H9 (cell line): ENCODE results near the gene NTSR2. TPM values are rescaled to one million over a fixed set of nuclear protein-coding genes. Genes with fewer than 3 reads are reported as not detected.

Experiments
- DNase-seq: peaks from one replicate; pipeline ENCODE4 v3.0.0-alpha.2; 2017
- H2AFZ ChIP-seq: one replicate; pipeline ENCODE4 v1.6.1; 2013; ENCODE audit warnings: mild to moderate bottlenecking, low read length, control low read depth, moderate library complexity
- H2AK5ac ChIP-seq: 2 replicates; pipeline ENCODE4 v1.6.1; 2013; ENCODE audit warnings: low read length, control low read depth, mixed read lengths; ENCODE audit not compliant: insufficient read length
- H2BK120ac ChIP-seq: one replicate; pipeline ENCODE4 v1.6.1; 2013; ENCODE audit warnings: low read depth, mild to moderate bottlenecking, low read length, control low read depth, inconsistent platforms; ENCODE audit not compliant: poor library complexity, severe bottlenecking
- H2BK12ac ChIP-seq: 2 replicates; pipeline ENCODE4 v1.6.1; 2013; ENCODE audit warnings: low read length, control low read depth, mixed read lengths, low read depth; ENCODE audit not compliant: insufficient read length
- H2BK15ac ChIP-seq: 2 replicates; pipeline ENCODE4 v1.6.1; 2013; ENCODE audit warnings: low read depth, low read length, control low read depth
- H2BK20ac ChIP-seq: one replicate; pipeline ENCODE4 v1.6.1; 2013; ENCODE audit warnings: low read depth, mild to moderate bottlenecking, low read length, control low read depth, inconsistent platforms; ENCODE audit not compliant: poor library complexity, severe bottlenecking
- H2BK5ac ChIP-seq: 2 replicates; pipeline ENCODE4 v1.6.1; 2013; ENCODE audit warnings: low read length, control low read depth, mixed read lengths; ENCODE audit not compliant: insufficient read length
- H3K14ac ChIP-seq: 2 replicates; pipeline ENCODE4 v1.6.1; 2013; ENCODE audit warnings: low read length, control low read depth; ENCODE audit not compliant: insufficient read depth
- H3K18ac ChIP-seq: 2 replicates; pipeline ENCODE4 v1.6.1; 2013; ENCODE audit warnings: low read depth, mild to moderate bottlenecking, mixed read lengths, low read length, control low read depth; ENCODE audit not compliant: insufficient read length
- H3K23ac ChIP-seq: 2 replicates; pipeline ENCODE4 v1.6.1; 2013; ENCODE audit warnings: low read length, control low read depth, mixed read lengths, low read depth; ENCODE audit not compliant: insufficient read length
- H3K23me2 ChIP-seq: 2 replicates; pipeline ENCODE4 v1.6.1; 2013; ENCODE audit warnings: low read depth, mild to moderate bottlenecking, mixed read lengths, low read length, control low read depth; ENCODE audit not compliant: insufficient read length, poor library complexity, severe bottlenecking
- H3K27ac ChIP-seq: 2 replicates; pipeline ENCODE4 v1.5.1; 2013; ENCODE audit warnings: low read length, control low read depth, mixed read lengths, low read depth; ENCODE audit not compliant: insufficient read length
- H3K27me3 ChIP-seq: 2 replicates; pipeline ENCODE4 v1.6.1; 2013; ENCODE audit warnings: low read length, control low read depth, inconsistent platforms; ENCODE audit not compliant: insufficient read depth
- H3K4ac ChIP-seq: 2 replicates; pipeline ENCODE4 v1.6.1; 2013; ENCODE audit warnings: low read depth, mild to moderate bottlenecking, control low read depth, inconsistent platforms, low read length, moderate library complexity
- H3K4me1 ChIP-seq: 2 replicates; pipeline ENCODE4 v1.6.1; 2013; ENCODE audit warnings: low read length, control low read depth, inconsistent platforms; ENCODE audit not compliant: insufficient read depth
- H3K4me2 ChIP-seq: 2 replicates; pipeline ENCODE4 v1.6.1; 2013; ENCODE audit warnings: low read length, control low read depth, mixed read lengths; ENCODE audit not compliant: insufficient read length, insufficient read depth
- H3K56ac ChIP-seq: 2 replicates; pipeline ENCODE4 v1.6.1; 2013; ENCODE audit warnings: low read depth, mild to moderate bottlenecking, mixed read lengths, low read length, control low read depth; ENCODE audit not compliant: insufficient read length
- H3K79me1 ChIP-seq: 2 replicates; pipeline ENCODE4 v1.6.1; 2013; ENCODE audit warnings: low read depth, mild to moderate bottlenecking, moderate library complexity, low read length, control low read depth, inconsistent platforms; ENCODE audit not compliant: insufficient read depth, poor library complexity, severe bottlenecking
- H3K79me2 ChIP-seq: 2 replicates; pipeline ENCODE4 v1.6.1; 2013; ENCODE audit warnings: low read length, control low read depth, inconsistent platforms; ENCODE audit not compliant: insufficient read depth
- H3K9ac ChIP-seq: 2 replicates; pipeline ENCODE4 v1.6.1; 2013; ENCODE audit warnings: low read length, control low read depth, mixed read lengths; ENCODE audit not compliant: insufficient read length; ENCODE audit errors: extremely low read depth
- H3K9me3 ChIP-seq: one replicate; pipeline ENCODE4 v1.6.1; 2013; ENCODE audit warnings: low read depth, low read length, inconsistent platforms; ENCODE audit not compliant: control insufficient read depth
- H3T11ph ChIP-seq: one replicate; pipeline ENCODE4 v1.6.1; 2013; ENCODE audit warnings: mild to moderate bottlenecking, low read length, control low read depth, inconsistent platforms
- H4K20me1 ChIP-seq: one replicate; pipeline ENCODE4 v1.6.1; 2013; ENCODE audit not compliant: control insufficient read depth, insufficient read length, insufficient read depth
- H4K5ac ChIP-seq: 2 replicates; pipeline ENCODE4 v1.6.1; 2013; ENCODE audit warnings: low read depth, mild to moderate bottlenecking, mixed read lengths, low read length, control low read depth; ENCODE audit not compliant: insufficient read length
- H4K8ac ChIP-seq: replicated peaks from 2 replicates; pipeline ENCODE4 v1.6.1; 2013; ENCODE audit warnings: low read length, control low read depth, mixed read lengths, low read depth; ENCODE audit not compliant: insufficient read length
- H4K91ac ChIP-seq: 2 replicates; pipeline ENCODE4 v1.6.1; 2013; ENCODE audit warnings: low read depth, mild to moderate bottlenecking, moderate library complexity, mixed read lengths, low read length, control low read depth; ENCODE audit not compliant: insufficient read length
- H3K27ac Mint-ChIP-seq, 3 experiments: 2 replicates in 2 of 3; 3 replicates in 1 of 3; pipeline ENCODE4 v1.8.0; 2020 to 2021; ENCODE audit warnings: mixed read lengths in 3 of 3, mild to moderate bottlenecking in 1 of 3, moderate library complexity in 1 of 3
- H3K27me3 Mint-ChIP-seq: 2 replicates; pipeline ENCODE4 v1.8.0; 2021; ENCODE audit warnings: low read depth, mild to moderate bottlenecking, moderate library complexity, mixed read lengths
- H3K36me3 Mint-ChIP-seq, 3 experiments: 2 replicates in 2 of 3; 3 replicates in 1 of 3; pipeline ENCODE4 v1.8.0; 2020 to 2021; ENCODE audit warnings: low read depth in 3 of 3, mixed read lengths in 3 of 3; ENCODE audit not compliant: insufficient read depth in 1 of 3
- H3K4me1 Mint-ChIP-seq, 2 experiments: 2 replicates each; pipeline ENCODE4 v1.8.0; 2020; ENCODE audit warnings: mixed read lengths in 2 of 2
- H3K4me3 Mint-ChIP-seq, 2 experiments: 2 replicates in 1 of 2; 3 replicates in 1 of 2; pipeline ENCODE4 v1.8.0; 2020 to 2021; ENCODE audit warnings: mild to moderate bottlenecking in 2 of 2, mixed read lengths in 2 of 2, moderate library complexity in 1 of 2
- H3K9me3 Mint-ChIP-seq, 2 experiments: 2 replicates in 1 of 2; 3 replicates in 1 of 2; pipeline ENCODE4 v1.8.0; 2020; ENCODE audit warnings: mild to moderate bottlenecking in 2 of 2, mixed read lengths in 2 of 2, moderate library complexity in 1 of 2
- WGBS: extraction: QIAGEN DNeasy Blood & Tissue Kit; methylation state at CpG from one replicate; pipeline ENCODE4 v1.1.7; 2013; ENCODE audit warnings: missing lambda C conversion rate, low lambda C conversion rate, mixed read lengths; ENCODE audit not compliant: insufficient read length; ENCODE audit errors: extremely low coverage; 5-methylcytosine and 5-hydroxymethylcytosine counted together
- total RNA-seq: library from RNA; stranded (reverse); gene quantifications from 2 replicates; pipeline ENCODE4 v1.2.1, GENCODE V29; 2021
- TF ChIP-seq, protein P1 (sequence below): fragments of 200-600 bp; sonication (generic); conservative IDR thresholded peaks from 3 replicates; pipeline ENCODE4 v1.8.0; 2021; ENCODE audit warnings: antibody characterized with exemption, mild to moderate bottlenecking

Gene NTSR2
- total RNA-seq, 1 experiment from 2014 or later = not detected

DNA sequence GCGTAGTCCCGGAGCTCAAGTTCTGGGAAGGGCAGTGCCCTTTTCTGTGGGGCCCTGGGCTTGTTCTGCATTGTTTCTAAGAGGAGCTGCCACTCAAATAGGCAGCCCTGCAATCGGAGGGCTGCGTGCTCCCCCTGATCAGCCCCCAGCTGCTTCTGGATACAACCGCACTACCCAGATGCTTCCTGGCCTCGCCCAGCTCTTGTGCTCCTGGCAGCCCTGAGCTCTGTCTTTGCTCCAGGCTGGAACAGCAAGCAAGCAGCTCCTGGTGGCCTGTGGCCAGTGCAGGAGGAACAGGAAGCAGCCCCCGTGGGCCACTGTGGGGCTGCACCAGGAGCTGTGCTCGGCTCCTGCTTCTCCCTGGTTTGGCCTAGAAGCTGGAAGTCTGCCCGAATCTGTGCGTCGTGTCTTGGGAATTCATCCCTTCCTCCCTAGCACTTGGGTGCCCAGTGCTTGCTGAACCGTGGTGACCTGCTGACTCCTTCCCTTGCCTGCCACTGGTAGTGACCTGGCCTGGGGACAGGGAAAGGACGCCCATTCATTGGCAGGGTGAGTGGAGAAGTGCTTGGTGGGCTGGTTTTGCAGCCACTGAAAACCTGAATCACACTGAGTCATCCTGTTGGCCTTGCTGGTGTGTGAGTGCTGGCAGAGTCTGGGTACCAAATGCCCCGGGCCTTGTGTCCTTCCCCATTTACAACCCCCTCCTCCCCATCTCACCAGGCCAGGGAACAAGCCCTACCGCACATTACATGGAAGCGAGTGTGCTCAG is 27.3 kb upstream of the NTSR2 start:
- DNase-seq = no peak
- H3K9ac ChIP-seq = no peak overlapping the region

More for the DNA sequence above, 27.3 kb upstream of the NTSR2 start:
- Histone ChIP-seq H3K56ac (no peak overlapping the region), H2BK12ac (no peak overlapping the region), H3K23me2 (no peaks in the 10 kb centered on the region), H2BK120ac (no peak overlapping the region), H3T11ph (no peak overlapping the region), H3K27me3 (no peaks in the 10 kb centered on the region), H2AFZ (no peak overlapping the region), H4K8ac (no peak overlapping the region), H3K18ac (no peak overlapping the region), H3K9me3 (no peaks in the 10 kb centered on the region), H3K4ac (no peak overlapping the region), H4K91ac (no peak overlapping the region), H2BK20ac (no peak overlapping the region), H4K5ac (no peak overlapping the region), H2BK15ac (no peak overlapping the region), H2BK5ac (no peak overlapping the region), H3K27ac (no peak overlapping the region), H3K4me2 (no peak overlapping the region), H3K23ac (no peak overlapping the region), H2AK5ac (no peak overlapping the region), H3K14ac (no peak overlapping the region; the same call in 1 of the 2 replicates), H3K79me1 (no peaks in the 10 kb centered on the region), H3K79me2 (no peaks in the 10 kb centered on the region), H4K20me1 (no peaks in the 10 kb centered on the region), H3K4me1 (no peaks in the 10 kb centered on the region)
- Mint-ChIP-seq H3K4me1 (no peaks in the 10 kb centered on the region; a peak in 1 of 4 replicates), H3K27ac (peak overlapping the region in 1 of 3 experiments; percentile 59; a peak in 2 of 7 replicates), H3K9me3 (no peaks in the 10 kb centered on the region), H3K4me3 (no peak overlapping the region), H3K27me3 (no peaks in the 10 kb centered on the region), H3K36me3 (no peaks in the 10 kb centered on the region)
- WGBS = no CpG with 5 or more reads among the region's 16 CpGs
- TF ChIP-seq, protein P1, sequence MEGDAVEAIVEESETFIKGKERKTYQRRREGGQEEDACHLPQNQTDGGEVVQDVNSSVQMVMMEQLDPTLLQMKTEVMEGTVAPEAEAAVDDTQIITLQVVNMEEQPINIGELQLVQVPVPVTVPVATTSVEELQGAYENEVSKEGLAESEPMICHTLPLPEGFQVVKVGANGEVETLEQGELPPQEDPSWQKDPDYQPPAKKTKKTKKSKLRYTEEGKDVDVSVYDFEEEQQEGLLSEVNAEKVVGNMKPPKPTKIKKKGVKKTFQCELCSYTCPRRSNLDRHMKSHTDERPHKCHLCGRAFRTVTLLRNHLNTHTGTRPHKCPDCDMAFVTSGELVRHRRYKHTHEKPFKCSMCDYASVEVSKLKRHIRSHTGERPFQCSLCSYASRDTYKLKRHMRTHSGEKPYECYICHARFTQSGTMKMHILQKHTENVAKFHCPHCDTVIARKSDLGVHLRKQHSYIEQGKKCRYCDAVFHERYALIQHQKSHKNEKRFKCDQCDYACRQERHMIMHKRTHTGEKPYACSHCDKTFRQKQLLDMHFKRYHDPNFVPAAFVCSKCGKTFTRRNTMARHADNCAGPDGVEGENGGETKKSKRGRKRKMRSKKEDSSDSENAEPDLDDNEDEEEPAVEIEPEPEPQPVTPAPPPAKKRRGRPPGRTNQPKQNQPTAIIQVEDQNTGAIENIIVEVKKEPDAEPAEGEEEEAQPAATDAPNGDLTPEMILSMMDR = no peak
